HS-27A (cell line): Measurements from ENCODE around the gene C21orf58.

ENCODE experiments used
- DNase-seq: peaks from one replicate; pipeline ENCODE4 v3.0.0-alpha.2; 2012; ENCODE audit warnings: low read depth, missing footprints

C21orf58 gene

GRCh38 chr21:46255166-46255565, 68.5 kb downstream of the C21orf58 start:
- no peak for DNase-seq

GRCh38 chr21:46254208-46254975, 69.3 kb downstream of the C21orf58 start:
- no peak for DNase-seq

GRCh38 chr21:46253610-46254124, 70.0 kb downstream of the C21orf58 start:
- DNase-seq, result no peak

- DNase-seq, result no peak
Observed at GRCh38 chr21:46252840-46253239, 70.8 kb downstream of the C21orf58 start.
